HS-27A (cell line): Measurements from ENCODE around the gene DPH1.
"Not testable (repeated sequence)": the region's sequence is repeated elsewhere in the genome, so short reads cannot be mapped to it uniquely, and the experiment has no call there.

Source experiments
- DNase-seq: peaks from one replicate; pipeline ENCODE4 v3.0.0-alpha.2; 2012; ENCODE audit warnings: low read depth, missing footprints

The DPH1 gene

DNA sequence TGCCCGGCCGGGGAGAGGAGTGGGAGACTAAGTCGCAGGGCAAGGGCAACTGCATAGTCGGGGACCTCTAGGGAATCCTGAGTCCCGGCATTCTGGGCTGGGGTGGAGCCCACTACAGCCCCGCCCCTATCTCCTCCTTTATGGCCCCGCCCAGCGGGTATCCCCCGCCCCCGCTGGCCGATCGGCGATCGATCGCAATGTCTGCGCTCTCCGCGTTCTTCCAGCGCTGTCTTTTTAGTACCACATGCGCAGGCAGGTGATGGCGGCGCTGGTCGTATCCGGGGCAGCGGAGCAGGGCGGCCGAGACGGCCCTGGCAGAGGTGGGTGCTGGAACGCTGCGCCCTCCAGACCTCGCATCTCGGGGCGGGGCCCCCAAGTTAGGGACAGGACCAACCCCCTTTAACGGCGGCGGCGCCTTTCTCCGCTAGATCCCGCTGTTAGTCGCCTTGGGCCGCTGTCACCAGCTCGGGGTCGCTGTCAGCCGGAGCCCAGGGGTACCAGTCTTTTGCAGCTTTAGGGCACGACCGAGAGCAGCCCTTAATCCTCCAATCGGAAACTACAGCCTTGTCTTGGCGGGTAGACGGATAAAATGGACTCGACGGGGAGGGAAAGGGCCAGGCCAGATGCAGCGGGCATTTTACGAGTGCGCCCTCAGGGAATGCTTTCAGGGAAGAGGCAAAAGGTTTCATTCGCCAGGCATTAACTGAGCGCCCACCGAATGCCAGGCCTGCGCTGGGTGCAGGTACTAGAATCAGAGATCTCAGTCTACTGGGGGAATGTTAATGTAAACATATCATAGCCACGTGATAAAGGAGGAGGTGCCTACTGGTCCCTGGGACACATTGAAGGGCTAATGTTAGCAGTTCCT is at the start of gene DPH1:
TSS of gene DPH1 (plus strand) at position 243 of the 868 bp plus-strand sequence. CDS start at position 260, 17 bp downstream.
- DNase-seq, result no peak

DNA sequence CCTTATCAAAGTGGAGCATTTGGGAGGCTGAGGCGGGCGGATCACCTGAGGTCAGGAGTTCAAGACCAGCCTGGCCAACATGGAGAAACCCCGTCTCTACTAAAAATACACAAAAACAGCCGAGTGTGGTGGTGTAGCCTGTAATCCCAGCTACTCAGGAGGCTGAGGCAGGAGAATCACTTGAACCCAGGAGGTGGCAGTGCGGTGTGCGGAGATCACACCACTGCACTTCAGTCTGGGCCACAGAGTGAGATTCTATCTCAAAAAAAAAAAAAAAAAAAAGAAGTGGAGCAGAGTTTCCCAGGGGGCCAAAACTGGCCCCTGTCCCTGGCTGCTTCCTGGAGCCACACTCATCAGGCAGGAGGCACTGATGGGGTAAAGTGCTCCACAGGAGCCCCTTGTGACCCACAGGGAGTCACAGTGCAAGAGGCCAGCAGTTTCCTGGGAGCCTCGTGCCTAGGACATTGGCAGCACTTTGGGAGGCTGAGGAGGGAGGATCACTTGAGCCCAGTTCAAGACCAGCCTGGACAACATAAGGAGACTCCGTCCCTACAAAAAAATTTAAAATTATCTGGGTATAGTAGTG is 49.2 kb upstream of the DPH1 start:
- no peak for DNase-seq

DNA sequence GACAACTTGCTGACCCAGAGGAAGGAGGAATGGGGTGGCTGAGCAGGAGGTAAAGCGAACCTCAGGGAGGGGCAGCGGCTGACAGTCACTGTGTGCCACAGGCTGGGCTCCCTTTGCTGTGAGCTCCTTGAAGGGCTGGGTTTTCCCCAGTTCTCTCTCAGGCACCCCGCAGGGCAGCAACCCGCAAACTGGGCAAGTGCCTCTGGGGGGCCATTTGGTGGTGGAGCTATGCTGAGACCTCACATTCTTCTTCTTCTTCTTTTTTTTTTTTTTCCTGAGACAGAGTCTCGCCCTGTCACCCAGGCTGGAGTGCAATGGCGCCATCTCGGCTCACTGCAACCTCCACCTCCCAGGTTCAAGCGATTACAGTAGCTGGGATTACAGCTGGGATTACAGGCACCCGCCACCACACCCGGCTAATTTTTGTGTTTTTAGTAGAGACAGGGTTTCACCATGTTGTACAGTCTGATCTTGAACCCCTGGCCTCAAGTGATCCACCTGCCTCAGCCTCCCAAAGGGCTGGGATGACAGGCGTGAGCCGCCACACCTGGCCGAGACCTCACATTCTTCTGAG is 47.1 kb upstream of the DPH1 start:
- not testable (repeated sequence) for DNase-seq

DNA sequence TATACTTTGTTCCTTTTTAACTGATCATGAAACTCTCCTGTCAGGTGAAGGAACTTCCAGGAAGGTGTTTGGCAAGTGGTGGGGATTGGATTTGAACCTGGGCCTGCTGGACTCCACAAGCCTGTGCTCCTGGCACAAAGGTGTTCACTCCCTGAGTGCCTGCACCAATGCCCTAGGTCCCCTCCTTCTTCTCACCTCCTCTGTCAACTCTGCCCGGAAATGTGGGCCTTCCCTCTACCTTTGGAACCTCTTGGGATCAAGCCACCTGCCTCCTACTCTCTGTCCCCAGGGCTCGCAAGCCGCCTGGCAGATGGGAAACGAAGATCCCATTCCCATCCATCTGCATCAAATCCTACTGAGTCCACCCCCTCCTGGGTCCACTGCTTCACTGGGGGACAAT is 44.9 kb upstream of the DPH1 start:
- DNase-seq, result no peak

DNA sequence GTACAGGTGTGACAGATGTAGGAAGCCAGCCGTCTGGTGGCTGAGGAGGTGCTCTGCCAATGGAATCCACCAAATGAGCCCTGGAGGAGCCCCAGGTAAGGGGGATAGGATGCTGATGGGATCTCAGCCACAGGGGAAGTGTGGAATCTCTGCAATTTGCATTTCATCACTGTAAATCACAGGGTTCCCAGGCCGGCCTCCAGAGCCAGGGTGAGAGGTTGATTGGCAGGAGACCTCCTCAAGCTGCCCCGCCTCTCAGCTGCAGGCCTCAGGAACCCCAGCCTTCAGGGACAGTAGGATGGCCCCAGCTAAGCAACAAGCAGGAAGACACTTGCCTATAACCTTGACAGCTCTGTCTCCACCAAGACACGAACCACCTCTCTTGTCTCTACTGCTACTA is 44.3 kb upstream of the DPH1 start:
- DNase-seq, result no peak

DNA sequence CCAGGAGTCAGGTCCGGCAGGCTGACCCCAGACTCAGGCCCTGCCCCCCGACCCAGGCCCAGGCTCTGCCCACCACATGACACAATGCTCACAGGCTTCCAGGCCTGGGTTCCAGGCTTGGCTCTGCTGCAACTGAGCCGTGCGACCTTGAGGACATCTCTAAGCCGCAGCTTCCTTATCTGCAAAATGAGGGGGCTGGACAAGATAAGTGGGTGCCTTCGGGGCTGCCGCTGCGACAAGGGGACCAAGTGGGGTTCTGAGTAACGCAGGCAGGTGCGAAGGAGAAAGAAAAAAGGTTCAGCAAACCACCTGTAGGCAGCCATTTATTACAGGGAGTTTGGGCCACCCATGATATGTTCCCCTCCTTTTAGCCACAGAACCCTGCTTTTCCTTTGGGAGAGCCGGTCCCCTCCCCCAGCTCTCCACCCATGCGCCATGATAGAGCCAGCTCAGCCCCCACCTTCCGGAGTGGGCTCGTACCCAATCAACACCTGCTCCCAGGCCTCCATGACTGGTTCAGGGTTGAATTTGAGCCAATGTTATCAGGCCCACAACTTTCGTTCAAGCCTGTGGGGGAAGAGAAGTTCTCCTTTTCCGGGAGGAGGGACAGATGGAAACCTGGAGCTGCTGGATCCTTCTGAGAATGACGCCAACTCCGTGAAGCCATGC is 43.0 kb upstream of the DPH1 start:
- no peak for DNase-seq

DNA sequence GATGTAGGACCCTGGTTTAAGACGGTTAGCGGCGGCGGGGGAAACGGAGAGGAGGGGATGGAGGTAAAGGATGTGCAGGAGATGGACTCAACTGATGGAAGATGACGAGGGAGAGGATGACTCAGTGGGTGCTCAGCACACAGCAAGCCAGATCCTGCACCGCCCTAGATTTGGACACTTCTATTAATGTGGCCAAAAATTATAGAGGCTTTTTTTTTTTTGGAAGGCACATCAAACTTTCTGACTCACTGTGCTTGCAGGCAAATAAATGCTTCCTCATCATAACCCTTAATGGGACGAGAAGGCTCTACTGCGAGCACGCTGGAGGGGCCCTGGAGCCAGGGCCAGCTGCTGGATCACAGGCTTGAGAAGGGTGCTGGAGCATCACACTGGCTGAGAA is 40.8 kb upstream of the DPH1 start:
- peak; percentile 47 for DNase-seq

DNA sequence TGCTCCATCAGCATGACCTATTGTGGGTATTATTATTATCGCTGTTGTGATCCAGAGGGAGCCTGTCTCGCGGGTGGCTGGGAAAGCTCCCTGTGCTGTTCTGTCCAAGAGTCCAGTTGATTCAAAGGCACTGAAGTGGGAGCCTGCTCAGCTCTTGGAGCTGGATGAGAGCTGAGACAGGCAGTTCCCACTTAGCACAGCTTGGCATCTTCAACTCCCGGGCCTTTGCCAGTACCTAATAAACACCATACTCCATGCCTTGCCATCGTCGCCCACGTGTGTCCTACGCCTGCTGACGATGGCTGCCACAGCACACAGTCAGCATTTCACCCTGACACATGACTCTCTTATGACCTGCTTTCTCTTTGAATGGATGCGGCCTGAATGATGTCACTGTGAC is 37.4 kb upstream of the DPH1 start:
- no peak for DNase-seq

DNA sequence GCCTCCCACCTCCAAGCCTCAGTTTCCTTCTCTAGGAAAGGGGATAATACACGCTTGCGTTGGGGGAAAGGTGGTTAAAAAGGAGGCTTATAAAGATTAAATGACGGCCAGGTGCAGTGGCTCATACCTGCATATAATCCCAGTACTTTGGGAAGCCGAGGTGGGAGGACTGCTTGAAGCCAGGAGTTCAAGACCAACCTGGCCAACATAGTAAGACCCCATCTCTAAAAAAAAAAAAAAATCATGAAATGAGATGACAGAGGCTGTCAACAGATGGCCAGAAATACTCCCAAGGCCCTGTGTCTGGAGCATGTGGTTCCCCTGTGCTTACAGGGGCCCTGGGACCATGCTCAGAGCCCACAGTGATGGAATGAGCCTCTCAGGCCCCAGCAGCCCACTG is 35.2 kb upstream of the DPH1 start:
- no peak for DNase-seq

DNA sequence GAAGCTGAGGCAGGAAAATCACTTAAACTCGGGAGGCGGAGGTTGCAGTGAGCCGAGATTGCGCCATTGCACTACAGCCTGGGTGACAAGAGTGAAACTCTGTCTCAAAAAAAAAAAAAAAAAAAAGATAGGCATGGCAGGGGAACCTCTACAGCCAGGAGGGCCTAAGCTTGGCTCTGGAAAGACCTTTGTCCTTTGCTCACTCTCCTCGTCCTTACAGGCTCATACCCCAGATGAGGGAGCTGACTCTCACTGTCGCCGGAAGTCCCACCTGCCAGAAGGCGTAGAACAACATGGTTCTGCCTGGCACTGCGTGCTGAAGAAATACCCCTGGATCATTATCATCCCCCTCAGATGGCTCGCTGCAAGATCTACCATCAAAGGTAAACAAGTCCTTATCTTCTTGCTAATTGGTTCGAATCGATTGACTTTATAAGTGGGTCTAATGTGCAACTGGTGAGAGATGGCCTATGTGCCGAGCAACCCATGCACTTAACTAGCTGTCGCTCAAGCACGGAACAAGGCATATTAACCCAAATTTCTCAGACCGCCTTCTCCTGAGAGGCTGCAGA is 34.5 kb upstream of the DPH1 start:
- DNase-seq, result no peak

DNA sequence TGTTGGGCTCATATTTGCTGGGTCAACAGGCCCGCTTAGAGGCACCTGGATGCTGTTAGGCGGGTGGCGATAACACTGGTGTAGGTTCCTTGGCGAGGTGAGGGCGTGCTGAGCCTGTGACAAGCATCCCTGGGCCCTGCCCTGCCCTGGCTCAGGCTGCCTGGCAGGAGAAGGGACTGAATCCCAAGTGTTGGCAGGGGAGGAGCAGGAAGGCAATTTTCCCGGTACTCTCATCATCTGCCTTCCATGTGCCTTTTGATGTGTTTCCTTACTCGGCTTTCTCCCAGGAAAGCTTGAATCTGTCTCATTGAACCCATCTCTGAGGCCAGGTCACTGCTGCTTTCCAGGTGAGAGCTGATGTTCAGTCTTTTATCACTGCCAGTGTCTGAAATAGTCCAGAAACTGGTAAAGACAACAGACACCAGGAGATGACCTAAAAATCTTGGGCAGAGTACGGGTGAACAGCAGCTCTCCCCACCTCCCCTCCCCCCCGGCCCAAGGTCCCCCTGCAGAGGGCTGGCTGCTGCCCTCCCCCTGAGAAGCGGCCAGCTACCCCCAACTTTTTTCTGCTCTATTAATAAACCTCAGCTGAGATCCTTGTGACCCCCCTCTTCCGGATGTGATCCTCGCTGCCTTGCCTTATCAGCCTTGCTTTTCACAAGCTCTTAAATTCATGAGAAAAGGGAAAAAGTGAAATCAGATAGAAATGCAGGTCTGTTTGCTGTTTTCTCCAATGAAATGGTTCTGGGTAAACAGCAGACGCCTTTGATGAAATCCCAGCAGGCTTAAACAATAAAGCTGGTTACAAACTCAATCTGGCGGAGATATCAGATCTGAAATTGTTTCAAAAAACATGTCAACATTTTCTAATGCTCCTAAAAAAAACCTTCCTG is 33.8 kb upstream of the DPH1 start:
- no peak for DNase-seq

DNA sequence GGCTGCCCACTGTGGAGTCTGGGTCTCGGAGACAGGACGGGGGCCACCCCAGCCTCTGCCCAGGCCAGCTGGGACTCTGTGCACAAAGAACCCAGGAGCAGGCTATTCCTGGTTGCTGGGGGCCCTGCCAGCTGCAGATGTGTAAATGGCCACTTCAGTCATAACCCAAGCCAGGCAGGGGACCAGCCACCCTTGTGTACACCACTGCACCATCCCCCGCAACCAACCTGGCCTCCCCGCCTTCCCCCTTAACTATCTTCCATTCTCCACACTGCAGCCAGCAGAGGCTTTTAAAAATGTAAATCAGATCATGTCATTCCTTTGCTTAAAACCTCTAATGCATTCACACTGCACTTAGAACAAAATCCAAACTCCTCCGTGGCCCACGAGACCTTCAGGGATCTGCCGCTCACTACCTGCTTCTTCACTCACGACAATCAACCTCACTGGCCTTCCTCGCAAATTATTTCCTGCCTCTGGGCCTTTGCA is 33.1 kb upstream of the DPH1 start:
- DNase-seq, result no peak

DNA sequence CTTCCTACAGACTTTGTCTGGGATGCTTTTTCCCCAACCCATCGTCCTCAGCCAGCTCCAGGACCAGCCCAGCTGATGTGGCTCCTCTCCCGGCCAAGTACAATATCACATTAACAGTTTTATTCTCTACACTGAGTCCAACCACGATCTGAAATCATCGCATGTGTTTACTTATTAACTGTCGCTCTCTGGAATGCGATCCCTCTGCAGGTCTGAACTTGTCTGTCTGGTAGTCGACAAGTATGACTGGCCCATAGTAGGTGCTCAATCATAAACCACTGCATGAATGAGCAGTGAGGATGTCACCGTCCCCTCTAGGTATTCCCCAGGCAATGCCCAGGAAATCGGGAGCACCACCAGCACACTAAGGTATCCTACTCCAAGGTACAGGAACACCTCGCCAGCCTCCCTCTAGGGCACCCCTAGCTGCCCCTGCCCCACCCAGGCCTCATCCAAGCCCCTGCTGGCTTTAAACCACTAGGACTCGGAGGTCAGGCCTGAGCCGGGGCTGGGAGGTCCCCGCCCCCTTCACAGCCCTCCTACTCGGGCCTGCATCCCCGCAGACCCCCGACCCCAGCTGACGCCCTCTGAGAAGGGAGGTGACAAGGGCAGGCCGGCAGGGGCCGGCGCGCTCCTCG is 32.5 kb upstream of the DPH1 start:
- no peak for DNase-seq

DNA sequence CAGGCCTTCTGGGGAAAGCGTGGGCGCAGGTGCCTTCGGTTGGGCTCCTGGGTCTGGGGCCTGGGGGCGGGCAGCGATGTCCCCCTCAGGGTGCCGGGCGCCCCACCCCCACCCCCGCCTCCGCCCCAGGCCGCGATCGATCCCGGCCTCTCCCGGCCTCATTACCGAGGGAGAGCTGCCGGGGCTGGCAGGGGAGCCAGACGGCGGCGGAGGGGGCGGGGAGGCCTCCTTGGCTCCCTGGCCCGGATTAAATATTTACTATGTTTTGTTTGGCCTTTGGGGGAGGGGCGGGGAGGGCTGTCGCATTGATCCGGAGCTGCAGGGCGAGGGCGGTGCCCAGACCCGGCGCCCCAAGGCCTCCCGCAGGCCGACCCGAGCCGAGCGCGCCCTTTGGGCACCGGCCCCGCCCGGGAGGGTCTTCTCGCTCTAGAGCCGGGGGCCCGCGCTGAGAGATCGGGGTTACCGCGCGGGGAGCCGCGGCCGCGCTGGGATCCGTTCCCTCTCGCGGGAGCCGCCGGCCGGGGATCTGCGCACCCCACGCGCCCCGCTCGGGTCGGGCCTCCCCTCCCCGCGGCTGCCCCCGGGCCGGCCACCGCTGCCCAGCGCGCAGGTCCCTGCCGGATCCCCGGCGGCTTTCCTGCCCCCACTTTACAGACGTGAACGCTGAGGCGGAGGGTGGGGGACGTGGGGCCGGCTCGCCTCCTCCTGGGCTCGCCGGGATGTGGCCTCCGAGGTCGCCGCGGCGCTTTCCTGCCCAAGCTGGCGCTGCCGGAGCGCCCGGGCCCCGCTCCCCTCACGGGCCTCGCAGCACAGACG is 31.8 kb upstream of the DPH1 start:
- DNase-seq, result no peak

DNA sequence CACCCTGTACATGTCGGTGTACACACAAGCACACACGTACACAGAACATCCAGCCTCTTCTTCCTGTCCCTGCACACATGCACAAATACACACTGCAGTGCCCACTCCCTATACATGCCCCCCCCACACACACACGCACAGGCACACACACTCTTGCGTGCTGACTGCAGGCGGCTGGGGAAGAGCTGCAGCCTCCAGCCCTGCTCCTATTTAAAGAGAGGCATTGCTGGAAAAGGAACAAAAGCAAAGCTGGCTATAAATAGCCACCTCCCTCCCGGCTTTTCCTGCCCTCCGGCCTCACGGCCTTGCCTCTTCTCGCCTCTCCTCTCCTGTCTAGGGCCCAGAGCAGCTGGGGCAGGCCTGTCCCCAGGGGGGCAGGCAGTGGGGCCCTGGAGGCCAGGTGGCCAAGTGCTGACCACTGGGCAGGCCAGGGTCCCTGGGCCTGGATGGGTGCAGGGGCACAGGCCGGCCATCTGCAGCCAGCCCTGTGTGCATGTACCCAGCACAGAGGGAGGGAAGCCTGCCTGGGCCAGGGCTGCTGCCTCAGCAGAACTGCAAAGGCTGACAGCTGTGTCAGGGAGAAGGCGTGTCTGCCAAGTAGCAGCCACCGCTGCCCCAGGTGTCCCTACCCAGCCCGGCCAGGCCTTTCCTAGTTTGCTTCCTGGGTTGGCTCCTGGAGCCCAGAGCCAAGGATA is 30.2 kb upstream of the DPH1 start:
- no peak for DNase-seq

DNA sequence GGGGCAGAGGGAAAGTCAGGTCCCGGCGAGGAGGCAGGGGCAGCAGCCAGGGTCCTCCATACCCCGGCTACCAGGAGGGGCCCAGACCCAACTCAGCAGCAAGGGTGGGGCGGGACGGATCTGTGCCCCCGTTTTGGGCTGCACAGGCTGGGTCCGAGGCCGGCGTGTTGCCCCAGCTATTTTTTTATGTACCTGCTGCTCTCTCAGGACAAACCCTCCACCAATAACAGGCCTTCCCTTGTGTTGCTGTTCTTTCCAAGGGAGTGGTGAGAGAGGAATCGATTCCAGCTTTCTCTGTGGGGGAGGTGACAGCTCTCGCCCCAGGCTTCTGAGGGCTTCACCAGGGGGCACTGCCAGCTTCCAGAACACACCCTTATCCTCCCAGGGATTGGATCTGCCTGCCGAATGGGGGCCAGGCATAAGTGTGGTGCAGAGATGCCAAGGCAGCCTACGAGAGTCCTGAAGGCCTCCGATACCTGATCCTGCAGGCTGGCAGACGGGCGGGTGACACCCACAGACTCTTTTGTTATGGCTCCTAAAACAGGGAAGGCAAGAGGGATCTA is 27.1 kb upstream of the DPH1 start:
- DNase-seq, result no peak

DNA sequence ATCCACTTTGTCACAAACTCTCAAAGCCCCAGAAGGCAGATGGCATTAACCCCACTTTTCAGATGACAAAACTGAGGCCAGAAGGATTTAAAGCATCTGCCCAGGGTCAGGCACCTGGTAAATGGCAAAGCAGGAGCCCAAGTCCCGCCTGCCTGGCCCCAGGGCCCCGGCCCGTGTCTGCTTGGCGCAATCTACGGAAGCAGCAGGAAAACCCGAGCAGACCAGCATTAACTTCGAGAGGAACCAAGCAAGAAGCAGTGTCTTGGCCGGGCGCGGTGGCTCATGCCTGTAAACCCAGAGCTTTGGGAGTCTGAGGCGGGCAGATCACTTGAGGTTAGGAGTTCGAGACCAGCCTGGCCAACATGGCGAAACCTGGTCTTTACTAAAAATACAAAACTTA is 26.4 kb upstream of the DPH1 start:
- no peak for DNase-seq

DNA sequence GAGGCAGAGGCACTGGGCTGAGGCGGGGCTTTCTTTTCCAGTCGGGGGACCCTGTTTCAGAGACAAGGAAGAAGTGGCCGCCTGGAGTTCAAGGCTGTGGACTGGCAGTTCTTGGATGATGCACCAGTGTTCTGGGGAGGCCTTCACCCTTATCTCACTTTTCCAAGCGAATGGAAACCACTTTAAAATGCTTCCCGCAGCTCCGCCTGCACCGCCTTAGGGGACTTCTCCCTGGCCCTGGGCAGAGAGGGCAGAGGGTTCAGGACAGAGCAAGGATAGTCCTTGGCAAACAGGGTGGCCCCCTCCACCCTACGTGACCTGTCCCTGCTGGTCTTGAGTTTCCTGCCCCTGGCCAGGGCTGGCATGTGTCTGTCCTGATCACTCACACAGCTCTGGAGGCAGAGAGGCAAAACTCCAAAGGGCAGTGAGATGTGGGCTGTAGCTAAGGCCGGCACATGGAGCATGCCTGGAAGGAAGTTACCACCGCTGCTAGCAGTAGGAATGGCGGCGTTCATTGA is 25.5 kb upstream of the DPH1 start:
- DNase-seq, result no peak
